Measurements from ENCODE around the gene ASXL3. TPM values are rescaled to one million over a fixed set of nuclear protein-coding genes. Genes with fewer than 3 reads are reported as not detected.

Gene ASXL3
- total and polyA plus RNA-seq, 5 experiments from 2014 or later: not detected

DNA sequence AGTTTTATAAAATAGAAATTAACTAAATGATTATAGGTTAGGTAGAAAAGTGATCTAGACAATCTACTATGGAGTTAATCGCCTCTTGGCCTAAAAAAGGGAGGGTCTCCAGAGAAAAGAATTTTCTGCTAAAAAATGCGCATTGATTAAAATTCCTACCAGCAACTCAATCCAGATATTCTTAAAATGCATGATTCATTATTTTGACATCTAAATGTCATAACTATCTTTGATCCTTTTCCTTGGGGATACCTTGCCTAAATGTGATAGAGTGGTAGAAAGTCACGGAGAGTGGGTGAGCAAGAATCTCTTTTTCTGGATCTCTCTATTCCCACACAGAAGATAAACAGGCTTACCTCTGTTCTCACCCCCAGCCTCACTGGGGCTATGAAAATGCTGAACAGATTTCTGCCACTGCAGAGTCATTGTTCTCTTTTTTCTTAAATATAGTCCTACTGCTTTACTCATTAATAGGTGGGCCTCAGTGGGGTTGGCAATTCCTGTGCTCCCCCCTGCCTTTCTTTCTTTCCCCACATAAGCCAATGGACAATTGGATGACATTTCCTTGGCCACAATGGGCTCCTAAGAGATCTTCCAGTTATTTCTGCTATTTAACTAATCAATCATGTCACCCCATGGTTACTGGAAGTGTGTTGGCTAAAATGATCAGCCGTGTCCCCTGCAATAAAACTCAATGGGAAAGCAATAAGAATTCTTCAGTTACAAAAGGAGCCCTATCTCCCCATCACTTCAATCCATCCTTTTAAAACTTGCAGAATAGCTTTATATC, 5.8 kb upstream of the ASXL3 start:
- Mint-ChIP-seq H3K9me3 (peaks cover 0 to 19% (median 6%) of the 10 kb centered on the region in 9 donors), H3K27me3 (peaks cover 2 to 16% (median 7%) of the 10 kb centered on the region in 5 donors), H3K36me3 (peaks cover 0 to 11% (median 0%) of the 10 kb centered on the region in 3 donors), H3K4me1 (no peaks in the 10 kb centered on the region), H3K27ac (no peak overlapping the region), H3K4me3 (no peak overlapping the region)
- POLR2A ChIA-PET: no interaction called here
- DNase-seq (no peak), ATAC-seq (no peak)

- no peak overlapping the region for H3K27ac Mint-ChIP-seq
- H3K4me3 Mint-ChIP-seq: no peak overlapping the region
- POLR2A ChIA-PET: no interaction called here
- peaks cover 0 to 13% (median 5%) of the 10 kb centered on the region in 9 donors for H3K9me3 Mint-ChIP-seq
- H3K4me1 Mint-ChIP-seq: peaks cover 2 to 6% (median 5%) of the 10 kb centered on the region in 4 donors
- peaks cover 0 to 6% (median 2%) of the 10 kb centered on the region in 3 donors for H3K36me3 Mint-ChIP-seq
- DNase-seq: no peak
- ATAC-seq: no peak
- peaks cover 5 to 21% (median 13%) of the 10 kb centered on the region in 5 donors for H3K27me3 Mint-ChIP-seq
Observed at GRCh38 chr18:33573193-33573592, 4.8 kb upstream of the ASXL3 start.

DNA sequence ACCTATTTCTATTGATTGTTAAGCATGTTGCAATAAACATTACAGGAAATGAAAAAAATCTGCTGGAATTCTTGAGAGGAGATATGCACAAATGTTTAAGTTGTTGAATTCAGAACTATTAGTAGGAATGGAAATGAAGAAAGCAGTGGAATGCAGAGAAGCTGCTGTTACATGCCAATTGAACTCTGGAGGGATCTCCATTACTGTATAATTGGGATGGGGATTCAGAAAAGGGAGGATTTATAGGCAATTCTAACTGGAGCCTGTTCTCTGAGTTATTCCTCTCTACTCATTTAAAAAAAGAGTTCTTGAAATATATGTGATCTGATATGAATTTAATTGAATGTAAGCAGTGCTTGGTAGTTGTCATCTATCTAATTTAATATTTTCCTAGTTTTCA, 2.6 kb upstream of the ASXL3 start:
- Mint-ChIP-seq H3K4me3 (no peak overlapping the region), H3K27ac (no peak overlapping the region), H3K36me3 (peaks cover 0 to 6% (median 2%) of the 10 kb centered on the region in 3 donors), H3K27me3 (peaks cover 5 to 21% (median 14%) of the 10 kb centered on the region in 5 donors), H3K4me1 (peaks cover 2 to 6% (median 5%) of the 10 kb centered on the region in 4 donors), H3K9me3 (peaks cover 0 to 12% (median 4%) of the 10 kb centered on the region in 9 donors)
- no peak for DNase-seq
- POLR2A ChIA-PET: no interaction called here
- ATAC-seq: no peak

DNA sequence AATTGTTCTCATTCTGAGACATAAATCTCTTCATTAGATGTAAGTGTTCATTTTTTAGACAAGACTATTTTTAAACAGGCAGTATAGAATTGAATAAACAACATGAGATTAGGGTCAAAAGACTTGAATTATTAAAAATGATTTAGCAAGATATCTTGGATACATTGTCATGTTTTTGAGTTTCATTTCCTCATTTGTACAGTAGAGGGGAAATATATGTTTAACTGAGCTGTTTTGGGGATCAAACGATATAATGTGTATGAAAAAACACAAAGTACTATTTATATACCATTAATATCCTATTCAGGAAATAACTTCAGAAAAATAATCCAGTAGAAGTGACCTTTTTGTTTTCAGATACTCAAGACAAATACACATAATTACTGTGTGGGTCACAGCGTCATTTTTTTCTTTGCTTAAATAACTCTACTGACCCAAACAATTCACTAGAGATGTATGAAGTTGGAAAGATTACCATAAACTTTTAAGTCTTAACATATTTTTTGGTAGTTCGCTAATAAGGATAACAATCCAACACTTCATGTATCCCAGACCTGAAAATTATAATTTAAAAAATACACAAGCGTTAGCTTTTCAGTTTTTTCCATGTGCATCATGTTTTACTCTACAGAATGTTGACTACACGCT, 896 bp upstream of the ASXL3 start:
- no peak for ATAC-seq
- H3K36me3 Mint-ChIP-seq: peaks cover 0 to 6% (median 2%) of the 10 kb centered on the region in 3 donors
- peaks cover 9 to 27% (median 14%) of the 10 kb centered on the region in 5 donors for H3K27me3 Mint-ChIP-seq
- POLR2A ChIA-PET: no interaction called here
- H3K4me3 Mint-ChIP-seq: peak overlapping the region in 7 of 10 donors; percentile 48 to 84 (median 76)
- no peak for DNase-seq
- peaks cover 2 to 6% (median 5%) of the 10 kb centered on the region in 4 donors for H3K4me1 Mint-ChIP-seq
- peaks cover 0 to 12% (median 4%) of the 10 kb centered on the region in 9 donors for H3K9me3 Mint-ChIP-seq
- H3K27ac Mint-ChIP-seq: no peak overlapping the region

GRCh38 chr18:33578518-33579348, 714 bp downstream of the ASXL3 start:
- Mint-ChIP-seq H3K27ac (no peak overlapping the region), H3K9me3 (peaks cover 0 to 10% (median 6%) of the 10 kb centered on the region in 9 donors), H3K27me3 (peaks cover 9 to 28% (median 14%) of the 10 kb centered on the region in 5 donors), H3K4me3 (no peak overlapping the region), H3K36me3 (peaks cover 0 to 6% (median 2%) of the 10 kb centered on the region in 3 donors), H3K4me1 (peaks cover 2 to 6% (median 5%) of the 10 kb centered on the region in 4 donors)
- no peak for ATAC-seq
- POLR2A ChIA-PET: no interaction called here
- DNase-seq: no peak

DNA sequence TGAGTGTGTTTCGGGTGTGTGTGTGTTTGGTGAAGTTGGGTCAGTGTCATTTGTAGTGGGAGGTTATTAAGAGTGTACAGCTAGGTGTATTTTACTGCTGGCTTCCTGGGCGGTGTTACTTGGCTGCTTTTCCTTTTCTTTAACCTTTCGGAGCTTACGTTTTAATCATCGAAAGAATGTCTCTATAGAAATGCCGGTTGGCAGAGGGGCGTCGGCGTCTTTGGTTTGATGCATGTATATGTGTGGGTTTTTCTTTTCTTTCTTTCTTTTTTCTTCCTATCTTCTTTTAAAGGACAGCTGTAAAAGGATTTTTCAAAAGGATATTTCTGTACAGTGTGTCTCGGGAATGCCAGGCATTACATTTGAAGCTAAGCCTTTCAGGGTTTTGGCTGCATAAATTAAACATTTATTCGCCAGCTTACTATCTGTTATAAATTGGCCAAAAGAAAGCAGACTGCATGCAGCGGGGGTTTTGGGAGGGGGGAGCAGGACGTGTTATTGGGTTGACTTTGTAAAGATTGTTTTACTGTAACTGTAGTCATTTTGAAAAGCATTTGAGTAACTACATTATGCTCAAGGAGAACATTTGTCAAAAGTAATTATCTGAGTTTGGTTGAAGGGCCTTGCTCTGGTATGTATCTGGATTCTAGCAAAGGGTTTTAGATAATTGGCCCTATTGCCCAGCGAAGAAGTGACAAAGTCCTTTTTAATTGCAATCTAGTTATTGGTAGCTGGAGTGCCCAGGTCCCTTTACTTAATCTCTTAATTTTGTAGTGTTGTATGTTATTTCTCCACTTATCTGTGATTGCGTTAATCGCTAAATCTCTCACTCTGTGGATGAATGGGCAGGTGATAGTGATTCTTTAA, 1.6 kb downstream of the ASXL3 start:
- H3K27me3 Mint-ChIP-seq: peaks cover 9 to 29% (median 15%) of the 10 kb centered on the region in 5 donors
- no peak overlapping the region for H3K4me3 Mint-ChIP-seq
- ATAC-seq (no peak), DNase-seq (no peak)
- H3K36me3 Mint-ChIP-seq: peaks cover 0 to 6% (median 2%) of the 10 kb centered on the region in 3 donors
- POLR2A ChIA-PET: no interaction called here
- H3K4me1 Mint-ChIP-seq: peaks cover 2 to 6% (median 5%) of the 10 kb centered on the region in 4 donors
- peaks cover 0 to 17% (median 8%) of the 10 kb centered on the region in 9 donors for H3K9me3 Mint-ChIP-seq
- H3K27ac Mint-ChIP-seq: no peak overlapping the region

GRCh38 chr18:33580546-33580945, 2.5 kb downstream of the ASXL3 start:
- Mint-ChIP-seq H3K36me3 (peaks cover 0 to 2% (median 0%) of the 10 kb centered on the region in 3 donors), H3K4me3 (no peak overlapping the region), H3K4me1 (peaks cover 2 to 6% (median 5%) of the 10 kb centered on the region in 4 donors), H3K9me3 (peaks cover 0 to 19% (median 4%) of the 10 kb centered on the region in 9 donors), H3K27me3 (peaks cover 7 to 23% (median 10%) of the 10 kb centered on the region in 5 donors), H3K27ac (no peak overlapping the region)
- ATAC-seq (no peak), DNase-seq (no peak)
- POLR2A ChIA-PET: no interaction called here

GRCh38 chr18:33581856-33582255, 3.8 kb downstream of the ASXL3 start:
- Mint-ChIP-seq H3K27me3 (peaks cover 7 to 16% (median 10%) of the 10 kb centered on the region in 5 donors), H3K36me3 (peaks cover 0 to 2% (median 0%) of the 10 kb centered on the region in 3 donors), H3K27ac (no peak overlapping the region), H3K9me3 (peaks cover 0 to 19% (median 7%) of the 10 kb centered on the region in 9 donors), H3K4me3 (no peak overlapping the region), H3K4me1 (peaks cover 2 to 6% (median 5%) of the 10 kb centered on the region in 4 donors)
- POLR2A ChIA-PET: no interaction called here
- ATAC-seq (no peak), DNase-seq (no peak)

- Mint-ChIP-seq H3K36me3 (no peaks in the 10 kb centered on the region), H3K27me3 (peaks cover 0 to 8% (median 4%) of the 10 kb centered on the region in 5 donors), H3K4me1 (no peaks in the 10 kb centered on the region), H3K9me3 (peaks cover 2 to 27% (median 6%) of the 10 kb centered on the region in 9 donors), H3K4me3 (no peak overlapping the region), H3K27ac (no peak overlapping the region)
- ATAC-seq: no peak
- no peak for DNase-seq
- POLR2A ChIA-PET: no interaction called here
Observed at GRCh38 chr18:33583901-33584300, 5.9 kb downstream of the ASXL3 start.

DNA sequence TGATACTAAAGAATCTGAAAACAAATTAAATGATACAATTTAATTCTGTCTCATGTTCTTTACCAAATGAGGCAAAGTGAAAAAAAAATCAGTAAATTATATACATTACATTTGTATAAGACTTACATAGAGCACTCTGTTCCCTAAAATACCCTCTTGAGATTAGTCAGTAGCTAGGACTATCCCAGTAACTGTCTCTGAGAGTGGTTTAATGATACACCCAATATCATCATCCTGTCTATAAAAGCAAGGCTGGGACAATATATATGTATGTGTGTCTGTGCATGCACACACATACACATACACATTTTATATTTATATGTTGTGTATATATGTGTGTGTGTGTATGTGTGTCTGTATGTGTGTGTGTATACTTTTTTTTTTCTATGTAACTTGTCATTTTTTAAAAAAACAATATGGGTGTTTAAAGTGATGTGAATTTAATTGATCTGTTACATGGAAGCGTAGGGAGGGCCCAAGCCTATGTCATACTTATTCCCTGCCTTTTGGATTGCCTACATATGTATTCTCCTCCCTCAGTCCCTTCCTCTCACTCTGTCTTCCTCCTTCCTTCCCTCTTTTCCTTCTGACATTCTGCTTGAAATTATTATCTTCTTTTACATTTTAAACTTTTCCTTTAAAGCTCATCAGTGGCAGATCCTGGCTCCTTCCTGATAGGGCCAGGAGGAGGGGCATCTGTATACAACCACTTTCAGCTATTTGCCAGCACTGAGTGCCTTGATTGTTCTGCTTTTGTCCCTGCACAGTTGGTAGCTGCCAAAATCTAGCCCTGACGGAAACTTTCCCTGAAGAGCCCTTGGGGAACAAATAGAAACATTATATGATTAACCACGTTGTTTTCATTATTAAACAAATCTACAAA, 6.8 kb downstream of the ASXL3 start:
- no peak for DNase-seq
- POLR2A ChIA-PET: no interaction called here
- Mint-ChIP-seq H3K9me3 (peaks cover 2 to 27% (median 6%) of the 10 kb centered on the region in 9 donors), H3K27ac (no peak overlapping the region), H3K36me3 (no peaks in the 10 kb centered on the region), H3K4me3 (no peak overlapping the region), H3K4me1 (no peaks in the 10 kb centered on the region), H3K27me3 (peaks cover 0 to 8% (median 4%) of the 10 kb centered on the region in 5 donors)
- ATAC-seq: no peak

DNA sequence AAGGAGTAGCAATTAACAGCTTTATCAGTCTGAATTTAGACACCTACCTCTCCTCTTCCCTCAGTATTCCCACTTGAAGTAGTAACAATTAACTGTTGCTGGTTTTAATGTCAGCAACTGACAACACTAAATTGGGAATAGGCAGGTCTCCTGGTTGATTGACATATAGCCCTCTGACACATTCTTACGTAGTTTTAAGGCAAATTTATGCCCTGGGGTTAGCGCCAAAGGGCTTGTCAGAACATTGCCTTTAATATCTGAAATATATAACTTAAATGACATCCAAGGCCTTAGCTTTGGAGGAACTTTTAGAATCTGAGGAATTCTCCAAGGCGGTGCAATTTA, 7.4 kb downstream of the ASXL3 start:
- no peak overlapping the region for H3K4me3 Mint-ChIP-seq
- ATAC-seq (no peak), DNase-seq (no peak)
- POLR2A ChIA-PET: no interaction called here
- peaks cover 0 to 8% (median 4%) of the 10 kb centered on the region in 5 donors for H3K27me3 Mint-ChIP-seq
- H3K36me3 Mint-ChIP-seq: no peaks in the 10 kb centered on the region
- no peak overlapping the region for H3K27ac Mint-ChIP-seq
- H3K4me1 Mint-ChIP-seq: no peaks in the 10 kb centered on the region
- peaks cover 3 to 27% (median 6%) of the 10 kb centered on the region in 9 donors for H3K9me3 Mint-ChIP-seq
